K562 (cell line): ENCODE data around the gene FOXO4. TPM values are rescaled to one million over a fixed set of nuclear protein-coding genes. Genes with fewer than 3 reads are reported as not detected.

Experiments used
- CEBPB ChIP-seq: fragments of 450-650 bp; IDR thresholded peaks from 2 replicates; pipeline ENCODE4 v1.6.1; 2016; ENCODE audit warnings: missing genetic modification characterization, missing compliant biosample characterization
- CHCHD3 ChIP-seq: fragments of 250-450 bp; sonication (Bioruptor Pico); IDR thresholded peaks from 2 replicates; pipeline ENCODE4 v2.1.2; 2022; ENCODE audit warnings: mild to moderate bottlenecking
- MLLT1 ChIP-seq, 2 experiments: fragments of 450-650 bp; IDR thresholded peaks; 2 replicates each; pipeline ENCODE4 v1.6.1; 2016
- NBN ChIP-seq: fragments of 450-650 bp; IDR thresholded peaks from 2 replicates; pipeline ENCODE4 v1.6.1; 2016; ENCODE audit warnings: low read depth, mild to moderate bottlenecking
- NFRKB ChIP-seq: fragments of 450-650 bp; IDR thresholded peaks from 2 replicates; pipeline ENCODE4 v1.6.1; 2016; ENCODE audit warnings: low read depth
- NR2F6 ChIP-seq: fragments of 450-650 bp; formaldehyde crosslinking; IDR thresholded peaks from 2 replicates; pipeline ENCODE4 v1.4.0; 2020; ENCODE audit warnings: mild to moderate bottlenecking
- POLR2A ChIP-seq: fragments of 450-650 bp; conservative IDR thresholded peaks from 2 replicates; pipeline ENCODE4 v1.6.1; 2016
- SETDB1 ChIP-seq: IDR thresholded peaks from one replicate; pipeline ENCODE4 v1.6.1; 2012; ENCODE audit warnings: low read length, control low read depth, inconsistent platforms
- TAF9B ChIP-seq: fragments of 450-650 bp; IDR thresholded peaks from 2 replicates; pipeline ENCODE4 v1.6.1; 2018; ENCODE audit warnings: mild to moderate bottlenecking; ENCODE audit not compliant: partially characterized antibody
- ZBTB33 ChIP-seq: sonication (generic); formaldehyde crosslinking; IDR thresholded peaks from 2 replicates; pipeline ENCODE4 v1.8.1; 2023; ENCODE audit warnings: mild to moderate bottlenecking, missing genetic modification reagents
- ZBTB7A ChIP-seq: IDR thresholded peaks from 2 replicates; pipeline ENCODE4 v1.6.1; 2011; ENCODE audit warnings: low read depth, mild to moderate bottlenecking, low read length, moderate library complexity, borderline replicate concordance; ENCODE audit not compliant: control insufficient read depth
- ZNF644 ChIP-seq: fragments of 200-800 bp; sonication (Bioruptor generic); IDR thresholded peaks from 2 replicates; pipeline ENCODE4 v1.6.1; 2016; ENCODE audit warnings: low read depth, missing genetic modification characterization, missing compliant biosample characterization
- ZNF707 ChIP-seq: fragments of 250-450 bp; sonication (Bioruptor Pico); conservative IDR thresholded peaks from 2 replicates; pipeline ENCODE4 v1.8.0; 2022; ENCODE audit warnings: inconsistent platforms, mild to moderate bottlenecking, moderate library complexity
- ZNF764 ChIP-seq: fragments of 250-450 bp; sonication (Bioruptor Pico); IDR thresholded peaks from 2 replicates; pipeline ENCODE4 v1.4.0; 2020; ENCODE audit warnings: low read depth, mild to moderate bottlenecking, moderate library complexity
- polyA plus RNA-seq, 8 experiments: library from polyadenylated mRNA; depleted of rRNA in 4 of 8; stranded (reverse) in 5 of 8; unstranded in 3 of 8; fragments of >200 nt; fragmentation: Nextera tagmentation in 2 of 8; fragmentation: Illumina TruSeq in 1 of 8; extraction: Ambion mirVana in 2 of 8; extraction: Trizol in 1 of 8; gene quantifications; 2 replicates each; pipeline versions ENCODE4 v1.2.1 to v1.2.3, GENCODE V29; 2011 to 2014; ENCODE audit warnings: inconsistent platforms in 1 of 8, missing spikeins in 1 of 8
- total RNA-seq, 7 experiments: library from RNA; depleted of rRNA in 6 of 7; stranded (reverse); fragments of >200 nt in 6 of 7; fragmentation: Illumina TruSeq in 2 of 7; extraction: Trizol in 2 of 7; gene quantifications; 2 replicates each; pipeline versions ENCODE4 v1.2.1 to v1.2.3, GENCODE V29; 2011 to 2021; ENCODE audit warnings: low replicate concordance in 1 of 7
- TF ChIP-seq, protein P1 (sequence below): fragments of 450-650 bp; IDR thresholded peaks from 2 replicates; pipeline ENCODE4 v1.6.1; 2016; ENCODE audit warnings: missing biosample characterization, missing genetic modification characterization
- TF ChIP-seq, protein P2 (sequence below): fragments of 450-650 bp; formaldehyde crosslinking; IDR thresholded peaks from 2 replicates; pipeline ENCODE4 v1.4.0; 2022; ENCODE audit warnings: missing genetic modification characterization
- TF ChIP-seq, protein P3 (sequence below): sonication (generic); formaldehyde crosslinking; IDR thresholded peaks from 2 replicates; pipeline ENCODE4 v1.8.1; 2022; ENCODE audit warnings: missing genetic modification reagents
- TF ChIP-seq, protein P4 (sequence below): fragments of 200-800 bp; sonication (Bioruptor generic); IDR thresholded peaks from 2 replicates; pipeline ENCODE4 v1.6.1; 2017; ENCODE audit warnings: missing genetic modification characterization, missing compliant biosample characterization

FOXO4 gene
- total and polyA plus RNA-seq, 9 of the 15 experiments (the other 6 are each of a cell fraction or from before 2014, with no cell fraction given) = 0.13 to 26.6 (median 8.5) TPM

GRCh38 chrX:71111141-71111843 lies 15.6 kb downstream of the FOXO4 start, which contains the start of gene IL2RG (continued):
- TF ChIP-seq ZNF764 (no peak), CEBPB (tag) (no peak), MLLT1 (IDR thresholded peaks at IDR 0.05) (no peak), SETDB1 (no peak), POLR2A (peak; percentile 59), NR2F6 (CRISPR knock-in tag) (no peak), NBN (no peak), NFRKB (0 out of 2 replicates have a peak, but pooled peaks have one; percentile 37), ZNF707 (CRISPR knock-in tag) (no peak), TAF9B (no peak), ZNF644 (tag) (no peak), CHCHD3 (no peak), ZBTB33 (no peak), ZBTB7A (no peak)
- TF ChIP-seq, protein P1, sequence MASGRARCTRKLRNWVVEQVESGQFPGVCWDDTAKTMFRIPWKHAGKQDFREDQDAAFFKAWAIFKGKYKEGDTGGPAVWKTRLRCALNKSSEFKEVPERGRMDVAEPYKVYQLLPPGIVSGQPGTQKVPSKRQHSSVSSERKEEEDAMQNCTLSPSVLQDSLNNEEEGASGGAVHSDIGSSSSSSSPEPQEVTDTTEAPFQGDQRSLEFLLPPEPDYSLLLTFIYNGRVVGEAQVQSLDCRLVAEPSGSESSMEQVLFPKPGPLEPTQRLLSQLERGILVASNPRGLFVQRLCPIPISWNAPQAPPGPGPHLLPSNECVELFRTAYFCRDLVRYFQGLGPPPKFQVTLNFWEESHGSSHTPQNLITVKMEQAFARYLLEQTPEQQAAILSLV (tag) = no peak
- TF ChIP-seq, protein P2, sequence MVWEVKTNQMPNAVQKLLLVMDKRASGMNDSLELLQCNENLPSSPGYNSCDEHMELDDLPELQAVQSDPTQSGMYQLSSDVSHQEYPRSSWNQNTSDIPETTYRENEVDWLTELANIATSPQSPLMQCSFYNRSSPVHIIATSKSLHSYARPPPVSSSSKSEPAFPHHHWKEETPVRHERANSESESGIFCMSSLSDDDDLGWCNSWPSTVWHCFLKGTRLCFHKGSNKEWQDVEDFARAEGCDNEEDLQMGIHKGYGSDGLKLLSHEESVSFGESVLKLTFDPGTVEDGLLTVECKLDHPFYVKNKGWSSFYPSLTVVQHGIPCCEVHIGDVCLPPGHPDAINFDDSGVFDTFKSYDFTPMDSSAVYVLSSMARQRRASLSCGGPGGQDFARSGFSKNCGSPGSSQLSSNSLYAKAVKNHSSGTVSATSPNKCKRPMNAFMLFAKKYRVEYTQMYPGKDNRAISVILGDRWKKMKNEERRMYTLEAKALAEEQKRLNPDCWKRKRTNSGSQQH (CRISPR knock-in tag) = no peak
- TF ChIP-seq, protein P3, sequence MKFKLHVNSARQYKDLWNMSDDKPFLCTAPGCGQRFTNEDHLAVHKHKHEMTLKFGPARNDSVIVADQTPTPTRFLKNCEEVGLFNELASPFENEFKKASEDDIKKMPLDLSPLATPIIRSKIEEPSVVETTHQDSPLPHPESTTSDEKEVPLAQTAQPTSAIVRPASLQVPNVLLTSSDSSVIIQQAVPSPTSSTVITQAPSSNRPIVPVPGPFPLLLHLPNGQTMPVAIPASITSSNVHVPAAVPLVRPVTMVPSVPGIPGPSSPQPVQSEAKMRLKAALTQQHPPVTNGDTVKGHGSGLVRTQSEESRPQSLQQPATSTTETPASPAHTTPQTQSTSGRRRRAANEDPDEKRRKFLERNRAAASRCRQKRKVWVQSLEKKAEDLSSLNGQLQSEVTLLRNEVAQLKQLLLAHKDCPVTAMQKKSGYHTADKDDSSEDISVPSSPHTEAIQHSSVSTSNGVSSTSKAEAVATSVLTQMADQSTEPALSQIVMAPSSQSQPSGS = no peak
- TF ChIP-seq, protein P4, sequence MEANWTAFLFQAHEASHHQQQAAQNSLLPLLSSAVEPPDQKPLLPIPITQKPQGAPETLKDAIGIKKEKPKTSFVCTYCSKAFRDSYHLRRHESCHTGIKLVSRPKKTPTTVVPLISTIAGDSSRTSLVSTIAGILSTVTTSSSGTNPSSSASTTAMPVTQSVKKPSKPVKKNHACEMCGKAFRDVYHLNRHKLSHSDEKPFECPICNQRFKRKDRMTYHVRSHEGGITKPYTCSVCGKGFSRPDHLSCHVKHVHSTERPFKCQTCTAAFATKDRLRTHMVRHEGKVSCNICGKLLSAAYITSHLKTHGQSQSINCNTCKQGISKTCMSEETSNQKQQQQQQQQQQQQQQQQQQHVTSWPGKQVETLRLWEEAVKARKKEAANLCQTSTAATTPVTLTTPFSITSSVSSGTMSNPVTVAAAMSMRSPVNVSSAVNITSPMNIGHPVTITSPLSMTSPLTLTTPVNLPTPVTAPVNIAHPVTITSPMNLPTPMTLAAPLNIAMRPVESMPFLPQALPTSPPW = peak; percentile 15; the same call in 1 of the 2 replicates
